ENCODE results near the gene FAM120A. TPM values are rescaled to one million over a fixed set of nuclear protein-coding genes. Genes with fewer than 3 reads are reported as not detected.

Gene FAM120A
- polyA plus RNA-seq, 3 donors: 73.8 to 83.0 (median 75.7) TPM

DNA sequence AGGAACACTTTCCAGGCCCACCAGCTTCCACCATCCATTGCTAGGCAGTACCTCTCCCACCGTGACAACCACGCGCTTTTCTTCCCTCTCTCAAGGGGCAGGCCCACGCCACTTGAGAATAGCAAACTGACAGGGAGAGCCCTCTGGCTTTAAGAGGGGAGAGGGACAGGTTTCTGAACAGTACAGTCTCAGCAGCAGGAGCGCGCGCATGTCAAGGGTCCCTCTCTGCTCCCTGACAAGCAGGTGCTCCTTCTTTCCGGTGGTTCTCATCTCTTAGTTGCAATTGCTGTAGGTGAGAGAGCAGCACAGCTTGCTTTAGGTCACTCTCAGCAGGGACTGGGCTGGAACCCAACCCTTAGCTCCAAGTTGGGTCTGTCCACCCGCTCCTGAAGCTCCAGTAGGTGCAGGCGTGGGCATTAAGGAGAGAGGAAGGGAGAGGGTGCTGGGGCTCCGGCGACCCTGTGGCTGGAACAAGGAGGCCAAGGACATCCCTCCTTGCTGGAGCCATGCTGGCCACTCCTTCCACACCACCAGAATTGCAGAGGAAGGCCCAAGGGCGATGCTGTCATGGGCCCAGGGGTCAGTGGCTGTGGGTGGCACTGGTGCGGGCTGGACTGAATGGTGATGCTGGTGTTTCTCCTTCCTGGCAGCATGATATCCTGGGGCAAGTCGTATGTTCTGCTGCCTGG is 115.9 kb downstream of the FAM120A start:
- no peak for DNase-seq (ENCODE audit: extremely low read depth in 1 of 11, low read depth in 9 of 11, low spot score in 4 of 11)

DNA sequence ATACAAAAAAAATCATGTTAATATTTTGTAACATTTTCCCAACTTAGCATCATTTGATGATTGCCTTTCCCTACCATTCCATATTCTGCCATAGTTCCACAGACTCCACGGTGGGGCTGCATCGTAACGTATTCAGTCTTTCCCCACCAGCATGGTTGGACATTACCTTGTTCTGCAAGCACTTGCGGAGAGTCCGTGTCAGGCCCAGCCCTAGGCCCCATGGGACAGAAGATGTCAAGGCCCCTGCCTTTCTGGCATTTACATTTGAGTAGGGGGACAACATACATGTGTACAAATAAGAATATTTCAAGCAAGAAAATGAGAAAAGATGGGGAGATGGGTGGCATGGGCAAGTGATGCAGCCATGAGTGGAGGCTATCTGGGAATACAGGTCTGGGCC is 116.7 kb downstream of the FAM120A start:
- DNase-seq (ENCODE audit: extremely low read depth in 1 of 11, low read depth in 9 of 11, low spot score in 4 of 11): no peak

DNA sequence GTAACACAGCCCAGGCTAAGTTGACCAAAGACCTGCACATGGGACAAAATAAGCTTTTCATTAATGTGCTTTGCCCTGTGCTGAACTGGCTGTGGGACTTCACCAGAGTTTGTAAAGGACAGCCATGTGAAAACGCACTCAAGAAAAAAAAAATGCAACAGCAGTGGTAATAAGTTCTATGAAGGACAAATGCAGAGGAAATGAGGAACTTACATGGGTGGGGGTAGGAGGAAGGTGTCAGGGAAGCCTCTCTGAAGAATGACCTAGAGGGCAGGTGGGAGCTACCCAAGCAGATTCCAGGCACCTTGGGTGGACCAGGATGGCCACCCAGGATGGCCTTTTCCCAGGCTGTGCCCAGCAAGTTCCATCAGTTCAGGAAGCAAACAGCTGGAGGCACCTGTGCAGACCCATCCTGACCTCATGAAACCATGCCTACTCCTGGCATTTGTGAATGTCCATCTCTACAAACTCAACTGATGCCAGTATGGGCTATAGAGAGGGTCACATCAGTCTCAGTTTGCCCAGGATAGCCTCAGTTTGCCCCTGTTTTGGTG is 118.2 kb downstream of the FAM120A start:
- no peak for DNase-seq (ENCODE audit: extremely low read depth in 1 of 11, low read depth in 9 of 11, low spot score in 4 of 11)

DNA sequence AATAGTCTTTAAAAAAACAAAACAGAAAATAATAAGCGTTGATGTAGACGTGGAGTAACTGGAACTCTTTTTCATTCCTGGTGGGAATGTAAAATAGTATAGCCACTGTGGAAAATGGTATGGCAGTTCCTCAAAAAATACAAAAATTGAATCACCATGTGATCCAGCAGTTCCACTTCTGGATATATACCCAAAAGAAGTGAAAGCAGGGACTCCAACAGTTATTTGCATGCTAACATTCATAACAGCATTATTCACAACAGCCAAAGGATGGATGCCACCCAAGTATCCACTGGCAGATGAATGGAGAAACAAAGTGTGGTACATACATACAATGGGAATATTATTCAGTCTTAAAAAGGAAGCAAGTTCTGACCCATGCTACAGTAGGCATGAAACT is 120.7 kb downstream of the FAM120A start:
- no peak for DNase-seq (ENCODE audit: extremely low read depth in 1 of 11, low read depth in 9 of 11, low spot score in 4 of 11)

DNA sequence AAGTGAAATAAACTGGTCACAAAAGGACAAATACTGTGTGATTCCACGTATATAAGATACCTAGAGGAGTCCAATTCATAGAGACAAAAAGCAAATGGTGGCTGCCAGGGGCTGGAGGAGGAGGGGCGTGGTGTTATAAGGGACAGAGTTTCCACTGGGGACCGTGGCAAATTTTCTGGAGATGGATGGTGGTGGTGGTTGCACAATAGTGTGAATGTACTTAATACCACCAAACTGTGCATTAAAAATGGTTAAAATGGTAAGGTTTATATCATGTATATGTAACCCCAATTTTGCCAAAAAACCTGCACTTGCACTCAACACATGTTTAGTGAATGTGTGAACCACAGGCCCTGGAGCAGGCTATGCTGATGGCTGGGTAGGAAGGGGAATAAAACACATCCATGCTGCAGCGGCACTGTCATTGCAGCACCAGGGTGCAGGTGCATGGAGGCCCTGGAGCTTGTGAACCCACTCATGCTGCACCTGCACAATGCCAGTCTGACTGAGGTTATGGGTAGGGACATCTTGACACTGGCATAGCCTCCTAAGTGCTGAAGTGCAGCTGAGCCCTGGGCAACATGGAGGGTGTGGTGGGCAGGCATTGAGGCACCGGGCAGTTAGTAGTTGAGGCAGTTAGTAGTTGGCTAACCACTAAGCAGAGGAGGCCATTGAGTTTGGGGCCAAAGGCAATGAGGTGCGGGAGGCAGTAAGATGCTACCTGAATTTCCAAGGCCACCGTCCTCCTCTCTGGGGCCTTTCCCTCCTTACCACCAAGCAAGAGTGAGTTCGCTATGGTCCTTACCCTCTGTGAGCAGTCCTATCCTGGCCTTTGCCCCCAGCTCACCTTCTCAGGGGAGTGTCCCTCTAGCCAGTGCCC is 121.4 kb downstream of the FAM120A start:
- DNase-seq (ENCODE audit: extremely low read depth in 1 of 11, low read depth in 9 of 11, low spot score in 4 of 11): no peak

DNA sequence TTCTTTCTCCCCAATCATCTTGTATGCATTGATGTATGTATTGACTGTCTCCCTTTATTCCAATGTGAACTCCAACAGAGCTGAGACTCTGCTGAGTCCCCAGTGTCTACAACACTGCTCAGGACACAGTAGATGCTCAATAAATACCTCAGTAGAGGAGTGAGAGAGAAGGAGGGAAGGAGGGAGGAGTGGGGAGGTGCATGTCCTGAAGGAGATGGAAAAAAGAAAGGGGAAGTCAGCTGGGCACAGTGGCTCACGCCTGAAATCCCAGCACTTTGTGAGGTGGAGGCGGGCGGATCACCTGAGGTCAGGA is 122.0 kb downstream of the FAM120A start:
- no peak for DNase-seq (ENCODE audit: extremely low read depth in 1 of 11, low read depth in 9 of 11, low spot score in 4 of 11)

DNA sequence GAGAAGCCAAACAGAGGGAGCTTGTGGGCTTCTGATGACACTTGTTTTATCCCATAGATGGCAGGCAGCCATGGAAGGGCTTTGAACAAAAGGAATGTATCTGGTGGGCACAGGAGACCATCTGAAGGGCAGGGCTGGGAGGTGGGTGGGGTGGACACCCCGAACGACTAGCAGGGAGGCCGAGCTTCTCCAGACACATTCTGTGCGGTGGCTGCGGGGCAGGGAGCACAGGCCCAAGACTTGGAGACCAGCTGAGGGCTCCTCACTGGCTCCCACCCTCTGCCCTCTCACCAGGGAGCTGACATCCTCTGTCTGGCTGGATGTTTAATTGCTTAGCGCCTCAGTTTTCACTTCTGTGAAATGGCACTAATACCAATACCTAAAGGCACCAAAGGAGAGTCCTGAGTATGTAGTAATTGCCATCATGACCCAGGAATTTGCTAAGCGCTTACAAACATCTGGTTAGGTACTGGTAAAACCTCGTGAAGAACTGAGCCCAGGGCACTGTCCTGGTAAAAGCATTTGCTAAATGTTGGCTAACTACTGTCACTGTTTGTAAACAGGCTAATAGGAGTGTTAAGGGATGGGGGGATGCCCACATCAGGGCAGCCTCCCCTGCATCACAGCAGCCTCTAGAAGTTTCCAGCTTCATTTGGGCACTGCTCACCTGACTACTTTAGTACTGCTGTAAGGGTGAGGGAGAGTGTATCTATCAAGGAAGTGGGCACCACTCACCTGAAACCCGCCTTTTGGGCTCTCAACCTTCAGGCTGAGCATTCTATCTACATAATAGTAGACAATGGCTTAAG is 122.8 kb downstream of the FAM120A start:
- no peak for DNase-seq (ENCODE audit: extremely low read depth in 1 of 11, low read depth in 9 of 11, low spot score in 4 of 11)

DNA sequence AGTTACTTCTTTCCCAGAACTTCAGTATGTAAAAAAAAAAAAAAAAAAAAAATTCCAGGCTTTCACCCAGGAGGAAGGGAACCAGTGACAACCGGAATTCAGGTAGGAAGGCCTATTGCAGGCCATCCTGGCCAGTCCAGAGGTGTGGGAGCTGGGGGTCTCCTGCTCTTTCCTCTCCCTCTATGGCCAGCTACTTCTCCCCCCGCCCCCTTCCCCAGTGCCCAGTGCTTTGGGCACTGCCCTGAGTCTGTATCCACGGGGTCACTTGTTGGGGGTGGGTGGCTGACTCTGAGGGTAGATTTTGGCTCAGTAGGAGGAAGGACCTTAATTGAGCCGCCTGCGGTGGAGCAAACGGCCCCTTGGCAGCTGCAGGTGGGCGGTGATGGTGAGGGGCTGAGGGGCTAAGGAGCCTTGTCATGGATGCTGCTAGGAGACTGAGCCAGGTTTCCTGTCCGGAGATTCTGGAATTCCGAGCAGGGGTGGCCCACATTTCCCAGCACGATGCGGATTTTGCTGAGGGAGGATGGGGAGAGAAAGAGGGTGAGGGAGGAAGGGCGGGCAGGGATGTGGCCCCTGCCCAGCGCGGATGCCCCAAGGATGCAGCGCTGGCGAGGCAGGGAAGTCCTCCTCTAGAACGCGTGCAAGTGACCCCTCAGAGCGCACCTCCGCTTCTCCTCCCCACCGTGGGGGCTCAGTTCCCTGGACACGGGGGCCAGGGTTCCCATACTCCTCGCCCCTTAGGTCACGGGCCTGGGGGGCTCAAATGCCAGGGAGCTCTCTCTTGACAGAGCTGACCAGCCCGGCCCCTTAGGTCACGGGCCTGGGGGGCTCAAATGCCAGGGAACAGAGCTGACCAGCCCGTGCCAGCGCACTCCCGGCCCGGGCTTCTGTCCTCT is 123.7 kb downstream of the FAM120A start:
- no peak for DNase-seq (ENCODE audit: extremely low read depth in 1 of 11, low read depth in 9 of 11, low spot score in 4 of 11)

DNA sequence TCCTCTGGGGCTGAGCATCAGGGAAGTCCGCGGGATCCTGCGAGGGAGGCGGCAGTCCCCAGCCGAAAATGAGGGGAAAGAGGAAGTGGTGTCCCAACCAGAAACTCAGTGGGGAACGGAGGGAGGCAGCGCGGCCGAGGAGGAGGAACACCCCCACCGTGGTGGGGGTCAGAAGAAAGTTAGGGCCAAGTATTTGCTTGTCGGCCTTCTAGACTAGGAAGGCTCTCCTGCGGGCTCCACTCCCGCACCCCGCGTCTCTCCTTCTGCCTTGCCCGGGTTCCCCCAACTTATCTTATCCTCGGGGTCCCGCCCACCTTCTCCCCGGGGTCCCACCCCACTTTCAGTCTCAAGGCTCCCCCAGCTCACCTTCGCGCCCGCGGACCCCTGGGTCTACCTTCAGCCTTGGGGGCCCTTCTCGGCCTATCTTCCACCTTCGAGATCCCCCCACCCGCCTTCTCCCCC is 124.3 kb downstream of the FAM120A start:
- peak in 1 of 11 donors; percentile 29 for DNase-seq (ENCODE audit: extremely low read depth in 1 of 11, low read depth in 9 of 11, low spot score in 4 of 11)

DNA sequence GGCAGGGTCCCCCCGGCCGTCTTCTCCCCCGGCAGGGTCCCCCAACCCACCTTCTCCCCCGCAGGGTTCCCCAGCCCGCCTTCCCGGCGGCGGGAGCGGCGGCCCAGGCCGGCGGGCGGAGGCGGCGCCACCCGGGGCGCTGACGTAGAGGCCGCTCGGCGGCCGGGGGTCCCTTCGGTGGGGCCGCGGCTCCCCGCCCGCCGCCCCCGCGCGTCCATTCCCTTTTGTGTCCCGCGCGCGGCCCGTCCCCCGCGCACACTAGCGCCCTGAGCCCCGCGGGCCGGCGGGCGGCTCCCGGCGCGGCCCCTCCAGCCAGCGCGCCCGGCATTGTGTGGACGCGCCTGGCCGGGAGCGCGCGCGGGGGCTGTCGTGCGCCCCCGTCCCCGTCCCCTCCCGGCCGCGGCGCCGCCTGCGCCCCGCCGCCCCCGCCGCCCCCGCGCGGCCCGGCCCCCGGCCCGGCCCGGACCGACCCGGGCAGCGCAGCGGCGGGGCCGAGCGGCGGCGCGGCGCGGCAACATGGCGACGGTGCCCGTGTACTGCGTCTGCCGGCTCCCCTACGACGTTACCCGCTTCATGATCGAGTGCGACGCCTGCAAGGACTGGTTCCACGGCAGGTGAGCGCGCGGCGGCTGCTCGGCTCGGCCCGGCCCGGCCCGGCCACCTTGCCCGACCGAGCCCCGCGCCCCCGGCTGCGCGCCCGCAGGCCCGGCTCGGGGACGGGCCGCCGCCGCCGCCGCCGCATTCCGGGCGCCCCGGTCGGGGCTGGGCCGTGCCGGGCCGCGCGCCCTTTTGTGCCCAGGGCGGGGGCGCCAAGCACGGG is 125.0 kb downstream of the FAM120A start, which contains the start of gene PHF2:
Gene PHF2 (plus strand): TSS at position 327 of the 820 bp plus-strand sequence. CDS start 190 bp downstream, at position 517.
- DNase-seq (ENCODE audit: extremely low read depth in 1 of 11, low read depth in 9 of 11, low spot score in 4 of 11): no peak

DNA sequence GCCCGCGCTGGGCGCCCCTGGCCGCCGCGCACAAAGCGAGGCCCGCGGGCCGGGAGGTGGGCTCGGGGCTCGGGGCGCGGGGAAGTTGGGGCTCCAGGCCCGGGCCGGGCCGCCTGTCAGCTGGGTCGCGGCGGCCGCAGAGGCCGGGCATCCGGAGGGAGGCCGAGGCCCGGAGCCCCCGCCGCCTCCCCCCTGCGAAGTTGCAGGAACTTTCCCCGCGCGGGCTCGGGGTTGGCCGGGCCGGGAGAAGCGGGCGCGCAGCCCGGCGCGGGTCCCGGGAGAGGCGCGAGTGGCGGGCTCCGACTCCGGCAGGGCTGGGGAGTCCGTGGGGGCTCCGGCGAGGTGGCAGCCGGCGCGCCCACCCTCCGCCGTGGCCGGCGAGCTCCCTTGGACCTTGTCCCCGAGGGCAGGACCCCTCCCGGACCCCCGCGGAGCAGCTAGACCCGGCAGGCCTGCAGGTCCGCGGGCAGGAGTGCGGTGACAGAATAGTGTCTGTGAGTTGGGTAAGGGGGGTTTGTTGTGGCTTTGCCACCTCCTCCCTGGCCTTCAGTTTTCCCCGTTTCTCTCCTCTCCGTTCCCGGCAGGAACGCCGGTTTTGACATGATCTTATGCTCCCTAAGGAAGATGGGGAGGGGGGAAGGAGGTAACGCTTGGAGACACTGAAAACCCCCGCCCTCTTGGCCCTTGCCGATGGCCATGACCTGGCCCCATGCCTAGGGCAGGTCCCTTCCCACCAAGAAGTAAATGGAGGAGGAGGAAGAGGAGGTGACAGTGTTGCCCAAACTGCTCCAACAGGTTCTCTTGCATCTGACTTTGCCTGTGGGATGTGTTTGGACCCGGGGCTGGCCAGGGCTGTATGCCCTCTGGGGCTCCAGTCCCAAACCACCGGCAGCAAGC is 125.8 kb downstream of the FAM120A start:
- no peak for DNase-seq (ENCODE audit: extremely low read depth in 1 of 11, low read depth in 9 of 11, low spot score in 4 of 11)

DNA sequence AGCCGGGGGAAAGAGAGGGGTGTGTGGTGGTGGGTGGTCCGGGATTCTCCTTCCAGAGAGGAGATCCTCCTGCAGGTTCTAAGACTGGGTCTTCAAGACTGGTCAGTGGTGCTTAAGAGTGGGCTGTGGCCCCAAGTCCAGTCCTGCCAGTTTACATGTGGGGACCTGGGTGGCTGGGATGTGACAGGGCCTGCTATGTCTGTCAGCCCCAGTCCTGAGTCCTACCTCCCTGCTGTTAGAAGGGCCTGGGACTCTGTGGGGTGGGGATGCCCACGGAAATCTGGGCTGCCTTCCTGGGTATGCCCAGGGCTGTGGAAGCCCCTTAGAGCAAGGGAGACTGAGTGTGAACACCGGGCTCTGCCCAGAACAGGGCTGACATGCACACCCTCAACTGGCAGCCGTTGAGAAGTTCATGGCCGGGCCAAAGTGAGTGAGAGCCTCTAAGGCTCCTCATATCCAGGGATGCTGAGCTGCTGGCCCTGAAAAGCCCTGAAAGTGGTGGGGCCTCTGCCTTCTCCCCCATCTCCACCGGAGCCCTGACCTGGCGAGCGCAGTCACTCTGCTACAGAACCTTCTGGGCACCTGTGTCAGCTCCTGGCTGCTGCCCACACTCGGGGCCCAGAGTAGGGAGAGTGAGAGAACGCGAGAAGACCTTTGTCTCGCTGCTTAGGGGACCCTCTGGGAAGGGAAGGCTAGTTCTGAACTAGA is 126.6 kb downstream of the FAM120A start:
- no peak for DNase-seq (ENCODE audit: extremely low read depth in 1 of 11, low read depth in 9 of 11, low spot score in 4 of 11)

DNA sequence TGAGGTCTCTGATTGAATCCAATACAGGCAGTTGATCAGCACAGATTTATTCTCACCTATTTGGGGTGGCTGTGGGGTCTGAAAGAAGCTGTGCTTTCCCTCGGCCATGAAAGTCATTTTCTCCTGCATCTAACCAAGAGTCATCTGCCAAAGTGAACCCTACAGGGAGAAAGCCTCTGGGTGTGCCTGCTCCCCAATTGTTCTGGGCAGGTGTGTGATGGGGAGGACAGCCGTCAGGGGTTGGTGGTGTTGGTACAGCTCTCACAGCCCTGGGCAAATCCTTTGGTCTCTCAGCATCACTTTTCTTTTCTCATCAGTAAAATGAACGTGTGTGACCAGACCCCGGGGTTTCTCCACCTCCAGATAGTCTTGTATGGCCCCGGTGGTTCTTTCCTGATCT is 127.4 kb downstream of the FAM120A start:
- no peak for DNase-seq (ENCODE audit: extremely low read depth in 1 of 11, low read depth in 9 of 11, low spot score in 4 of 11)

DNA sequence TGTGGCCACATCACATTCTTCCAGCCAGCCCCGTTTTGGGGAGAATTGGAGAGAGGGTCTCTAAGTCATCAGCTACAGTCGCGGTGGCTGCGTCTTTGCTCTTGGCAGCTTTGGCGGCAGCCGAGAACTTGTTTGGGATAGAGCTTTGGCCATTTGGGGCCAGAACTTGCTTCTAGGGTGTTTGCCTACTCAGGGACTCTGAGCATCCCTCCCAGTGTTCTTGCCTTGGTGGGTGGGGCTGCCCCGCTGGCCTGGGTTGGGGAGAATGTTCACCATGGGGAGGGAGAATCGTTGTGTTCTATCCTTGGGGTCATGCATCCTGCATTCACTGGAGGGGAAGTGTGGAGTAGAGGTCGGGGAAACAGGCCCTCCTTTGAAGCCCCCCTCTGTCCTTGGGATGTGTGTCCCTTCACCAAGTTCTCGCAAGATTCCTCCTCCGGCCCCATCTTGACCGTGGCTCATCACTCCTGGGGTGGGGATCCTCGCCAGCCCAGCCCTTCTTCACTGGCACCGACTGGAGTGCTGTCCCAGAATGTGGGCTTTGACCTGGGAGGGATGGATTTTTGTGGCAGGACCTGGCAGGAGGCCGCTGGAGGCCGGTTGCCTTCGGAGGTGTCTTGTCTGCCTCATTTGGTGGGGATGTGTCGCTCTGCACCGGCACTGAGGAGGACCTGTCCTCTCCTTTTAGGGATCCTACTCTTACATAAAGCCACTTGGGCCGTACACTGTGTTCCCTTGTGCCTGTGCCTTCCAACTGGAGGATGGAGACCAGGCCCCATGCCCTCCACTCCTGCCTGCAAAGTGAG is 128.4 kb downstream of the FAM120A start:
- DNase-seq (ENCODE audit: extremely low read depth in 1 of 11, low read depth in 9 of 11, low spot score in 4 of 11): no peak

DNA sequence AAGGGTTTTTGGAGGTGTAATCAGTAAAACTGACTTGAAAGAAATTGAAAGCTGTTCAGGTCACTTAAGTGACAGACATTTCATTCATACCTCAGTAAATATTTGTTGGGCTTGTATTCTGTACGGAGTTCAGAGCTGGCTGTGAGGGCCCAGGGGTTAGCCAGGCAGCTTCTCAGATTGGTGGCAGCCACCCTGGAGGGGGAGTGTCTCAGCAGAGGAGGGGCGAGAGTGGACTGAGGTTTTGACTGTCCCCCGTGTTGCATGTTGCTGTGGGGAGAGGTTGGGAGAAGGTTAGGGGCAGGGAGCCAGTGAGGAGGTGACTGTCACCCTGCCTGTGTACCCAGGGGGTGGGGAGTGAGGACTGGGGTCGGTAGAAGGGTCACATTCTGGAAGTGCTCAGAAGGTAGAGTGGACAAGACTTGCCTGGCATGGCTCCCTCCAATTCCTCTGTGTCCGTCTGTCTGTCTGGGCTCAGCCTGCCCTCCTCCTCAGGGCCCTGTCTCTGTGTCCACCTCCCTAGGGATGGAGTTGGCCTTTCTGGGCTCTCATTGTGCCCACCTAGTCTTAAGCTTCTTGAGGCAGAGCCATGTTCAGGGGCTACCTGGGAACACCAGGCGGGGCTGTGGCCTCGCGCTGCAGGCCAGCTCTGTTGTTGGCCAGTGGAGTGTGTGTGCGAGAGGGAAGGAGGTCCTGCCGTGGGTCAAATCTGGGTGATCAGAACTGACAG is 129.3 kb downstream of the FAM120A start:
- no peak for DNase-seq (ENCODE audit: extremely low read depth in 1 of 11, low read depth in 9 of 11, low spot score in 4 of 11)
